GM12874 (cell line): ENCODE measurements around the gene NTN5.

Experiments
- TF ChIP-seq, protein P1 (sequence below): IDR thresholded peaks from 2 replicates; pipeline ENCODE4 v1.5.1; 2011; ENCODE audit warnings: low read depth, mild to moderate bottlenecking, control low read depth, low read length, moderate library complexity; ENCODE audit not compliant: insufficient read depth

Gene NTN5

DNA sequence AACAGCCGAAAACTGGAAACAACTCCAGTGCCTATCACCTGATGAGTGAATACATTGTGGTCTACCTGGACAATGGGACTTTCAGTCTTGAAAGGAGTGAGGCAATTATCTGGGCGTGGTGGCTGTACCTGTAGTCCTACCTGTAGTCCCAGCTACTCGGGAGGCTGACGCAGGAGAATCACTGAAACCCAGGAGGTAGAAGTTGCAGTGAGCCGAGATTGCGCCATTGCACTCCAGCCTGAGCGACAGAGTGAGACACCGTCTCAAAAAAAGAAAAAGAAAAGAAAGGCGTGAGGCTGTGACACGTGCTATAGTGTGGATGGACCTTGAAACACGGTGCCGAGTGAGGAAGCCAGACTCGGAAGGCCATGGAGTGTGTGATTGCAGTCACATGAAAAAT lies 4.1 kb upstream of the NTN5 start:
- TF ChIP-seq, protein P1, sequence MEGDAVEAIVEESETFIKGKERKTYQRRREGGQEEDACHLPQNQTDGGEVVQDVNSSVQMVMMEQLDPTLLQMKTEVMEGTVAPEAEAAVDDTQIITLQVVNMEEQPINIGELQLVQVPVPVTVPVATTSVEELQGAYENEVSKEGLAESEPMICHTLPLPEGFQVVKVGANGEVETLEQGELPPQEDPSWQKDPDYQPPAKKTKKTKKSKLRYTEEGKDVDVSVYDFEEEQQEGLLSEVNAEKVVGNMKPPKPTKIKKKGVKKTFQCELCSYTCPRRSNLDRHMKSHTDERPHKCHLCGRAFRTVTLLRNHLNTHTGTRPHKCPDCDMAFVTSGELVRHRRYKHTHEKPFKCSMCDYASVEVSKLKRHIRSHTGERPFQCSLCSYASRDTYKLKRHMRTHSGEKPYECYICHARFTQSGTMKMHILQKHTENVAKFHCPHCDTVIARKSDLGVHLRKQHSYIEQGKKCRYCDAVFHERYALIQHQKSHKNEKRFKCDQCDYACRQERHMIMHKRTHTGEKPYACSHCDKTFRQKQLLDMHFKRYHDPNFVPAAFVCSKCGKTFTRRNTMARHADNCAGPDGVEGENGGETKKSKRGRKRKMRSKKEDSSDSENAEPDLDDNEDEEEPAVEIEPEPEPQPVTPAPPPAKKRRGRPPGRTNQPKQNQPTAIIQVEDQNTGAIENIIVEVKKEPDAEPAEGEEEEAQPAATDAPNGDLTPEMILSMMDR: no peak

DNA sequence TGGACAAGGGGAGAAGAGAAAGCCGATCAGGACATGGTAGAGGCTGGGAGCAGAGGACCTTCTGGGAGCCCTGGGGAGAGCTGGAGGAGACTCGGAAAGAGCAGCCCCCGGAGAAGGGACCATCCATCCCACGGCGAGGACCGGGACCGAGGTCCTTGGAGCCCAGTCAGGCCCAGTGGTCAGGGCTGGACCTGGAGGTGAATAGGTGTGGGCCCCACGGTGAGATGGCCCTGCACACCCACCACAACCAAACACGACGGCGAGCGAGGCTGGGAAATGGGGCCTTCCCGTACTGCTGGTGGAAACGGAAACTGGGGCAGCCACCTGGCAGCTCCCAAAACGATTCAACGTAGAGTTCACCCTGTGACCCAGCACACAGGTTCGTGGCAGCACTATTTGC lies 3.7 kb upstream of the NTN5 start:
- TF ChIP-seq, protein P1: no peak

DNA sequence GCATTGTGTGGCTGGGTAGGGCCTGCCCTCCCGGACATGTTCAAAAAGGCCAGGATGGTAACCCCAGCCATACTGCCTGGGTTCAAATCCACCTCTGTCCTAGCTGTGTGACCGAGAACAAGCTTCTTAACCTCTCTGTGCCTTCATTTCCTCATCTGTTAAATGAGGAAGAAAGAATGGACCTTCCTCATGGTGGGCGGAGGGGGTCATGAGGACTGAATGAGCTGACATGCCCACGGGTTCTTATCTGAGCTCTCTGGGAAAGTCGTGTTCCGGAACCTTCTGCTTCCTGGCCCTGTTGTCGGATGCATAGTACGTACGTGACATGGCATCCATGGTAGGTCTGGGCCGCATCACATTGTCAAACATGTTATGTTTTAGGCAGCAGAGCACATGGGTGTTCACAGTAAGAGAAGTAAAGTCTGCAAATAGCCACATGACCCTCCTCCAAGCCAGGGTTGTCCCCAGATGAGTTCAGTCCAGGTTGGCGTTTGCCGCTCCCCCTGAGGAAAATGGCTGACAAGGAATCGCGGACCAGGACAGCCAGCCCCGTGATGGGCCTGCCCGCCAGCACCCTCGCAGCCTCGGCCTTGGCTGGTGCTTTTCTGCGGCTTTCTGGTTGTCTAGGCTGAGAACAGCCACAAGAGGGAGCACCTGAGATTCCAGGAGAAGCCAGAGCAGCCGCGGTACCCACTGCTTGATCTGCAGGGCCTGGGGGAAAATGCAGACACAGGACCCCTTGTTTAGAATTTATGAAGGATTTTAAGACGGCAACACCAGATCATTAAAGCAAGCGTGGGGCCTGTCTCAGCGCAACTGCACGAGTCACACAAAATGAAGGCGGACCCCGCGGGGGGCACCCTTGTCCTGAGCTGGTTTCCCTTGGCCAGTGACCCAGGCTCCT lies 2.4 kb upstream of the NTN5 start:
- TF ChIP-seq, protein P1: peak; percentile 86

DNA sequence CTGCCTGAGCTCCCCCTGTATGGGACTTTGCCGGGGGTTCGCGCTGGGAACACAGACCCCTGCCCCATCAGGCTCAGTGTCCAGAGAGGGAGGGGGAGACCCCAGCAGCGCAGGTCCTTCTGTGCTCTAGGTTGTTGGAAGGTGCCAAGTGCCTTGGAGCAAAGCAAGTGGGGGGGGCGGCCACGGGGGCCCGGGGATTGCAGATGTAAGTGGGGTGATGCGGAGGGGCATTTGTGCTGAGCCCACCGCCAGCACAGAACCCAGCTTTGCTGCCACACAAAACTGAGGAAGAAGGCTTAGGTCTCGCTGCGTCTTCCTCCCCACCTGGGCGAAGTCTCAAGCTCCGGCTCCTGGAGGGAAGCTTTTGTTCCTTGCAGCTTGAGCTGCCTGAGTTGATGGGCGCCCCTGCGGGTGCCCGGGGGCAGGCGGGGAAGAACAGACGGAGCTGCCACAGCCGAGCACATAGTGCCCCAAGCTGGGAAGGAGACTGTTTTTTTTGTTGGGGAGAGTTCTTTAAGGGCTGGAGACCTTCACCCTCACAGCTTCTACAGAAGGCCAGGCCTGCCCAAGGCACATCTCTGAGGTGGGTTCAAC lies 1.5 kb upstream of the NTN5 start:
- TF ChIP-seq, protein P1: no peak

DNA sequence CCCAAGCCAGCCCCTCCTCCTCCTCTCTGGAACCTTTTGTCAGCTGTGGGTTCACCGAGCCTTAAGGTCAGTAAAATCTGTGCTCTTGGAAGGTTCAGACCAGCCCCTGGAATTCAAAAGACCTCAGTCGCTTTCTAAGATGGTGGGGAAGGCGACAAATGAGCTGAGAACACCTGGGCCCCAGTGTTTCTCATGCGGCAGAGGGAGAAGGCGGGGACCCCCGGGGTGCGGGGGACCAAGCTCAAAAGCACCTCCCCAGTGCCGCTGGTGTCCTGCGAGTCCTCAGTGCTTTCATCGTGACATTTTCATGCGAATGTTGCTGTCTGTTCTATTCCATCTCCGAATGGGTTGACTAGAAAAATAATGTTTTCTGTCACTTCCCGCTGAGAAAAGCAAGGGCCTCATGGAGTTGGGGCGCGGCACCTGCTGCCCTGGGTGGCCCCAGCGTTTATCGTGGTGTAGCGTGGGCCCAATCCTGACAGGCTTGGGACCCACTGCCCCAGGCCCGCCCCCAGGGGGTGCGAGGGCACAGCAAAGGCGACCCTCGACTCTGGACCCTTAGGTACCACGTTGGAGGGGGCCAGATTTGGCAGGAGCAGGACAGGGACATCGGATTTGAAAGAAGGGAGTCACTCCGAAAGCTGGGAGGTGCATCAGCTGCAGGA lies 751 bp upstream of the NTN5 start:
- TF ChIP-seq, protein P1: no peak

DNA sequence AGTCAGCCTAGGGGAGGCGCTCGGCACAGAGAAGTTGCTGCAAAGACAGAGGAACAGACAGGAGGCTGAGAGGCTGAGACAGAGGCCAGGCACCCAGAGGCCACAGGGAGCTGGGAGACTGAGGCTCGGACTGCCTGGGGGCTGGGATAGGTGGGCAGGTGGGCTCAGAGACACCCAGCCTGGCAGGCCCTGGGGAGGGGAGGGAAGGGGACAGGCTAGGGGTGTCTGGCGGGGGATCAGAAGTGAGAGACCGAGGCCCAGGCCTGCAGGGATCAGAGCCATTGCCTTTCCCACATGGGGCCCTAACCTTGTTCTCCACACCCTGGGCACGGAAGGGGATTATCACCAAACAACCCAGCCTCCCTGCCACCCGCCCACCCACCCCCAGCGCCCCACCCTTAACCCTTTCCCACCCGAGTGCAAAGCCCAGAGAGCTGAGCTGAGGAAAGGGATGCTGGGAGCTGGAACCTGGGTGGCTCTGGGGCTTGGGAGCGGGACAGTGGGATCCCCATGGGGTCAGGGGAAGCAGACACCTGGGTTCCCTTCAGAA lies 1.3 kb downstream of the NTN5 start:
- TF ChIP-seq, protein P1: no peak
